Measurements from ENCODE around the gene FLT1.

FLT1 gene, protein sequence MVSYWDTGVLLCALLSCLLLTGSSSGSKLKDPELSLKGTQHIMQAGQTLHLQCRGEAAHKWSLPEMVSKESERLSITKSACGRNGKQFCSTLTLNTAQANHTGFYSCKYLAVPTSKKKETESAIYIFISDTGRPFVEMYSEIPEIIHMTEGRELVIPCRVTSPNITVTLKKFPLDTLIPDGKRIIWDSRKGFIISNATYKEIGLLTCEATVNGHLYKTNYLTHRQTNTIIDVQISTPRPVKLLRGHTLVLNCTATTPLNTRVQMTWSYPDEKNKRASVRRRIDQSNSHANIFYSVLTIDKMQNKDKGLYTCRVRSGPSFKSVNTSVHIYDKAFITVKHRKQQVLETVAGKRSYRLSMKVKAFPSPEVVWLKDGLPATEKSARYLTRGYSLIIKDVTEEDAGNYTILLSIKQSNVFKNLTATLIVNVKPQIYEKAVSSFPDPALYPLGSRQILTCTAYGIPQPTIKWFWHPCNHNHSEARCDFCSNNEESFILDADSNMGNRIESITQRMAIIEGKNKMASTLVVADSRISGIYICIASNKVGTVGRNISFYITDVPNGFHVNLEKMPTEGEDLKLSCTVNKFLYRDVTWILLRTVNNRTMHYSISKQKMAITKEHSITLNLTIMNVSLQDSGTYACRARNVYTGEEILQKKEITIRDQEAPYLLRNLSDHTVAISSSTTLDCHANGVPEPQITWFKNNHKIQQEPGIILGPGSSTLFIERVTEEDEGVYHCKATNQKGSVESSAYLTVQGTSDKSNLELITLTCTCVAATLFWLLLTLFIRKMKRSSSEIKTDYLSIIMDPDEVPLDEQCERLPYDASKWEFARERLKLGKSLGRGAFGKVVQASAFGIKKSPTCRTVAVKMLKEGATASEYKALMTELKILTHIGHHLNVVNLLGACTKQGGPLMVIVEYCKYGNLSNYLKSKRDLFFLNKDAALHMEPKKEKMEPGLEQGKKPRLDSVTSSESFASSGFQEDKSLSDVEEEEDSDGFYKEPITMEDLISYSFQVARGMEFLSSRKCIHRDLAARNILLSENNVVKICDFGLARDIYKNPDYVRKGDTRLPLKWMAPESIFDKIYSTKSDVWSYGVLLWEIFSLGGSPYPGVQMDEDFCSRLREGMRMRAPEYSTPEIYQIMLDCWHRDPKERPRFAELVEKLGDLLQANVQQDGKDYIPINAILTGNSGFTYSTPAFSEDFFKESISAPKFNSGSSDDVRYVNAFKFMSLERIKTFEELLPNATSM (N-terminal part only)

DNA sequence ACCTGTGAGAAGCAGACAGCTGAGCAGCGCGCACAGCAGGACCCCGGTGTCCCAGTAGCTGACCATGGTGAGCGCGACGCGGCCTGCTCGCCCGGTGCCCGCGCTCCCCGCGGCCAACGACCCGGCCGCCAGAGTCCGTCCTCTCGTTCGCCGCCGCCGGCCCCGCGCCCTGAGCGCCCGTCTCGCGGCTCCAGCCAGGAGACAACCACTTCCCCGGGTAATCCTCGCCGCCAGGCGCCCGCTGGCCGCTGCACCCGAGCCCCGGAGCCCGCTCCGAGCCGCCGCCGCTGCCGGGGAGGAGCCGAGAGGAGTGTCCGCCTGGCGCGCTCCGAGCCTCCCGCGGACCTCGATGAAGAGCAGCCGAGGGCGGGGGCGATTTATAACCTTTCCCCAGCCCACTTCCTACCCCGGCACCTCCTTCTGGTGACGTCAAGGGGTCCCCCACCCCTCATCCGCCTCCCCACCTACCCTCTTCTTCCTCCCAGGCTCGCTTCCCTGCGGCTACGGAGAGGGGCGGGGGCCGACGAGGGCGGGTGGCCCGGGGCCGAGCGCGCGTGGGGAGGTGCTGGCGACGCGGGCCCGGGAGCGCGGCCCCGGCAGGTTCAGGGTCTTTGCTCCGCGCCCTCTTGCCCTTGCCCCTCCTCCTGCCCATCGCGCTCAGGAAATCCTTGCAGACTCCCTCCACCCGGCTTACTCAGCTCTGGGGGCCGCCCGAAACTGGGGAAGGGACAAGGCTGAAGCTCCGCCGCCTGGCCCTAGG lies at the start of gene FLT1:
Gene FLT1, minus strand, starts transcription at position 351 of the 760 bp plus-strand sequence. Its CDS starts 285 bp downstream, at position 66.
- no peak for DNase-seq

DNA sequence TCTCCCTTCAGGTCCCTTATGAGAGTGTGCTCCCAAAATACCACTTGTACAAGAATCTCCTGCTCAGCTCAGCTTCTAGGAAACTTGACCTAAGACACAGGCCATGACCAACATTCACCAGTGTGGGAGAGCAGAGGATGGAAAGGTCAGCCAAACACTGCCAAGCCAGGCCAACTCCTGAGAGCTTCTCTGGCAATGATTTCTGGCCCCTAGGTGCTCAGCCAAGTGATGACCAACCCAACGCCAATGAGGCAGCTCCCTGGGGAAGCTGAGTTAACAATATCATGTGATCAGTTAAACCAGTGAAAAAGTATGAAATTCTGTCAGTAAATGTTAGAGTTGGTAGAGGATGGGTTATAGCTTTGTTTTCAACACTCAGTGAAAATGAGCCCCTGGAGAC lies 49.1 kb upstream of the FLT1 start:
- no peak for DNase-seq

DNA sequence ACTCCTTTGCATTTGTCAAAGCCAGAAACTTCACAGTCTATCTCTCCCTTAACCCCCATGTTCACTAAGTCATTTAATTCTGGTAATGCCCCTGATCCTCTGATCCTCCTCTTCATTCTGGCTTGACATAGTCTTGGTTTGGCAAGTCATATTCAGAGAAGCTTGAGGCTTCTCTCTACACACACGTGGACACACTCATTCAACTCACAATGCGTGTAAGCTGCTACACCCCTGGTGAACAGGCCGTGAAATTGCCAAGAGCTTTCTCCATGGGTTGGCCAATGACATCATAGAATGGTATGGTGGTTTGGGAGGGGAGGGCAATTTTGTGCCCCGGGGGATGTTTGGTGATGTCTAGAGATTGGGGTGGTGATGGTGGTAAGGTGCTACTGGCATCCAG lies 47.9 kb upstream of the FLT1 start:
- DNase-seq, result no peak

DNA sequence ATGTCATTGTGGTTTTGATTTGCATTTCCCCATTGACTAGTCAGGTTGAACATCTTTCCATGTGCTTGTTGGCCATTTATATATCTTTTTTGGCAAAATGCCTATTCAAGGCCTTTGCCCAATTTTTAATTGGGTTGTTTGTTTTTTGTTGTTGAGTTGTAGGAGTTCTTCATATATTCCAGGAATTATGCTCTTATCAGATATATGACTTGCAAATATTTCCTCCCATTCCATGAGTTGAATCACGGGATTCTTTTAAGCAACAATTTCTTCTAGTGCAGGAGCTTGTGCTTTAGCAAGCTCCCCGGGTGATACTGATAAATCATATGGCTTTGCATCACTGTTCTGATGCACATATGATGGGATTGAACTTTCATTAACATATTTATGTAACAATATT lies 47.0 kb upstream of the FLT1 start:
- DNase-seq, result no peak

DNA sequence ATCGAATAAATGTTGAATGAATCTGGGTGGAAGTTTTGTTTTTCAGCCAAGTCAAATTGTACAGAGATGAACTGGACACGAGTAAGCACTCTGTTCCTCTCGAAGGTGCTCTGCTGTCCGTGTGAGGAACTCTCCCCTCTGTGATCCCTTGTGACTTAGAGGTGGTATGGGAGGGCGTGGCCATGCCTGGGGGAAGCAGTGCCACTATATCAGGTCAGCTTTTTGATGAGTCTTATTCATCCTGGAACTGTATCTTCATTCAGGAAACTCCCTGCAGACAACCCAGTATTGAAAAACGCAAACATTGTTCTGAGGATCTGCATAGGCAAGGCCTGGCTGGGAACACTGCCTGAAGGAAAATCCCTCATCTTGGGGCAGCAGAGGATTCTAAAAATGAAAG lies 45.7 kb upstream of the FLT1 start:
- DNase-seq, result no peak

DNA sequence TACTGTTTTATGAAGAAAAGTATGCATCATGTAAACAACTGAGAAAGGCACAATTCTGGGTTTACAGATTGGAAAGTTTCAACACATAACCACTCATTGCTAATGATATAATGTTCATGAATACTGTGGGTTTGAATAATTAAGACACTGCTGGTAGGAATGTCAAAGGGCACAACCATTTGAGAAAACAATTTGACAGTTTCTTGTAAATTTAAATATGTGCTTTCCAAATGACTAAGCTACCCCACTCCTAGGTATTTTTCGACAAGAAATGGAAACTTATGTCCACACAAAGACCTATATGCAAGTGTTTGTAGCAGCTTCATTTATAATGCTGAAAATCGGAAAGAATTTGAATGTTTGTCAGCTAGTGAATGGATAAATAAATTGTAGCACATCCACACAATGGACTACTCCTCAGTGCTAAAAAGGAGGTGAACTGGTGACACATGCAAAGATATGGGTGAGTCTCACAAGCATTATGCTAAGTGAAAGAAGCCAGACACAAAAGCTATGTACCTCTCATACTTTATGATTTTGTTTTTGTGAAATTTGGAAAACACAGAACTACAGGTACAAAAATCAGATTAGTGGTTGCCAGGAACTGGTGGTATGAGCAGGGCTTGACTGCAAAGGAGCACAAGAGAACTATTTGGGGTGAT lies 44.8 kb upstream of the FLT1 start:
- no peak for DNase-seq

DNA sequence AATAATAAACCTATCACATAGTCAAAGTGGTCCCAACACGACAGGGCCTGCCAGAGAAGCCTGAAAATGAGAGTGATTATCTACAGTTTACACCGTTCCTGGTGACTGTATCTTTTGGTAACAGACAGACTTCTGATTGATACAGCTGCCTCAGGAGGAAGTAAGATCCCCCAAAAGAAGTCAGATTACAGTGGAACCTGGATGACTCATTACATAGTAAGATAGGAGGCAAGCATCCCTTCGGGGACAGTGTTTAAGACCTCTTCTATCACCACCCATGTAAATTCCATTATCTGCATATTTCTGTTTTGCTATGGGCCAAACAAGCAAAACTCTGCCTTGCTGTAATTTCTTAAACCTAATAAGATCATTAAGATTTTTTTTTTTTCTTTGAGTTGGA lies 44.0 kb upstream of the FLT1 start:
- DNase-seq, result no peak

DNA sequence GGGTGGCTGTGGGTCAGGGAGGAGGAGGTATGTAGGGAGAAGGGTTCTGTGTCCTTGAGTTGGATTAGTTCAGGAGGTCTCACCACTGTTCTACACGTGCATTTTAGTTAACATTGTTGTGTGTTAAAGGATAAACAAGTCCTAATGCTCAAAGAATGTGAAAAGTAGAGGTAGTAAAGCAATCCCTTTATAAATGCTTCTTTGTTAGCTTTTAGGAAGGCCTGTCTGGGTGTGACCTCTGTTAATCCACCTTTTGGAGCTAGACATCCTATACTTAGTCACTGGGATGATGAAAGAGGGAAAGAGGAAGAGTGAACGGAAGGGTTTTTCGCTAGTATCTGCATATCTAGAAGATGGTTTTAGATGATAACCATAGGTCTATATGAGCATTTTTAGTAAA lies 42.2 kb upstream of the FLT1 start:
- no peak for DNase-seq

DNA sequence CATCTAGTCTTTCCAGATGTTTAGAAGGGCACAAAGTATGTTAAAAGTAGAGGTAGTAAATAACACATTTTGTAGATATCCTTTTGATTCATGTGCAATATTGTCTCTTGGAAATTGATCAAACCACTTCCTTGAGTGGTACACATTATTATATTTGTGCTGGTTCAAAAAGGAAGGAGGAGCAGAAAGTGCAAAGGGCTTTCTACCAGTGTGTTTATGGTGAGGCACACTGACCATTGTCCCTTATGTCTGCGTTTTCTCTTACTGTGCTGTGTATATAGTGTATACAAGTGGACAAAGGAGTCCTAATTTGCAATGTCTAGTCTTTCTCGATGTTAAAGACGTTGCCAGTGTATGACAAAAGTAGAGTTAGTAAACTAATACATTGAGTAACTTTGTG lies 41.4 kb upstream of the FLT1 start:
- DNase-seq, result no peak

DNA sequence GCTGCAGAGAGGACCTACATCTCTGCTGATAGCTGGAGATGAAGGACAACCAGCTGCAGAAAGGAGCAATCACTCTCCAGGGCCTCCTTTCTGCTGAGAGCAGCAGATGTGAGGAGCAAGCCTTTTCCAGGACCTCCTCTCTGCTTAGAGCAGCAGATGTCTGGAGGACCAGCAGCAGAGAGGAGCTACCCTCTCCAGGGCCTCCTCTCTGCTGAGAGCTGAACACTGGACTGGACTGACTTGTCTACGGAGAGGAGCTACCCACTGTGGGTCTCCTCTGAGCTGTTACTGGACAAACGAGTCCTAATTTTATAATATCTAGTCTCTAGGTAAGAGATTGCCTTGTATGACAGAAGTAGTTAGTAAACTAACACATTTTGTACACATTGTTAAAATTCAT lies 40.8 kb upstream of the FLT1 start:
- DNase-seq, result no peak

DNA sequence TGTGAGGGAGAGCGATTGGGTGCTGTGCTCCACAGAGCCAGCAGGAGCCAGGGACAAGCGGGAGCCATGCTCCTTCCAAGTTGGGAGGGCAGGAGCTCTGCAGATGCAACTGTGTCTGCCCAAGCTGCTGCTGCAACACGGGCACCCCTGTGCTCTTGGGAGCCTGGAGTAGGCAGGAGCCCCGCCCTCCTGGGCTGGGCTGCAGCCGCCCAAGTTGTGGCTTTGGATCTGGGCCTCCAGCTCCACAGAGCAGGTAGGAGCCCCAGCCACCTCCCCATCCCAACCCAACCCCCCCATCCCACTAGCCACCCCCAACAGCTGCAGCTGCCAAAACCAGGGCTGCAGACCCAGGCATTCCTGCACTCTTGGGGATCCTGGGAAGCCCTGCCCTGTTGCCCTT lies 39.9 kb upstream of the FLT1 start:
- no peak for DNase-seq

DNA sequence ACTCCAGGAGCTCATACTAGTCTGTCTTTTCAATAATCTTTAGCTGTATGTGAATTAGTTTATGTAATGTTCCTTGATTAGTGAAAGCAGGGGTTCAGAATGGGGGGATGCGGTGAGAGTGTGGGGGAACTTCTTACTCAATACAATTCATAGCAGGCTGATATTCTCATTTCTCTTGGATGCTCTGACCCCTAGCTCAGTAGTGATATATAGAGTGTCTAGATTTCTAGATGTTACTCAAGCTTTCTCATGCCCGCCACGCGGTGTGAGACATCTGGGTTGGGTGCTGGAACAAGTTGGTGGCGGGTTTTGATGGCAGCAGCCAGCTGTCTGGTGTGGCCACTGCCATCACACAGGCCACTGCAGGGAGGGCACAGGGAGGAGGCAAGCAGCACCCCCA lies 39.3 kb upstream of the FLT1 start:
- no peak for DNase-seq

DNA sequence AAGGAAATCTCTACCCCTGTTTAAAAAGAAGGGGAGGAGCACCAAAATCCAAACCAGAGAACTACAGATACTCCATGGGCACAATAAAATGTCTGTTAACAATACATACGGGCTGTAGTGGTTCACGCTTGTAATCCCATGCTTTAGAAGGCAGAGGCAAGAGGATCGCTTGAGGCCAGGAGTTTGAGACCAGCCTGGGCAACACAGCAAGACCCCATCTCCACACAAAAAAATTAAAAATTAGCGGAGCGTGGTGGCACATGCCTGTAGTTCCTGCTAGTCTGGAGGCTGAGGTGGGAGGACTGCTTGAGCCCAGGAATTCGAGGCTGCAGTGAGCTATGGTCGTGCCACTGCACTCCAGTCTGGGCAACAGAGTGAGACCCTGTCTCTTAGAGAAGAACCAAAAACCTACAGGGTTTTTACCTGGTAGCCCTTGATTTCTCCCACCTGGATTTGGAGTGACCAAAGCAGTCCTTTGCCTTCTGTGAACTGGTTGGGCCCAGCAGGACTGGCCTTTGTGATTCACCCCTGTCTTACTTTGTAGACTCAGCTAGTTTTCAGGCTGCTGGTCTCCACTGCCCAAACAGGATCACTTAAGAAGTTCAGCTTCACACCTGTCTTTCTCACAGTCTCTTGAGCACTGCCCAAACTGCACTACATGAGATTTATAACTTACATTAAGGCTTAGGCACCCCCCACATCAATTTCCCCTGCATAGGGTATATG lies 38.7 kb upstream of the FLT1 start:
- no peak for DNase-seq

DNA sequence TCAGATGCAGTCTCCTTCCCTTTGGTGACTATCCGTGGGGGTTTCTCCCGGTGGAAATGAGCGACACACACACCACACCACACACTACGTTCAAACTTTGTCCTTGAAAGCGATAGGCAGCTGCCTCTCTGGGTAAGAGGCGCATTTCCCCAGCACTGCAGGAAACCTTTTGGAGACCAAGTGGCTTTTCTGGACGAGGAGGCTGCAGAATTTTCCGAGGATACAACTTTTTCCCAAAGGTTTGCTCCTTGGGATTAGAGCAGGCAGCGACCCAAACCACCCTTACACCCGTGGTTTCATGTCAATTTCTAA lies 38.2 kb upstream of the FLT1 start:
- no peak for DNase-seq

DNA sequence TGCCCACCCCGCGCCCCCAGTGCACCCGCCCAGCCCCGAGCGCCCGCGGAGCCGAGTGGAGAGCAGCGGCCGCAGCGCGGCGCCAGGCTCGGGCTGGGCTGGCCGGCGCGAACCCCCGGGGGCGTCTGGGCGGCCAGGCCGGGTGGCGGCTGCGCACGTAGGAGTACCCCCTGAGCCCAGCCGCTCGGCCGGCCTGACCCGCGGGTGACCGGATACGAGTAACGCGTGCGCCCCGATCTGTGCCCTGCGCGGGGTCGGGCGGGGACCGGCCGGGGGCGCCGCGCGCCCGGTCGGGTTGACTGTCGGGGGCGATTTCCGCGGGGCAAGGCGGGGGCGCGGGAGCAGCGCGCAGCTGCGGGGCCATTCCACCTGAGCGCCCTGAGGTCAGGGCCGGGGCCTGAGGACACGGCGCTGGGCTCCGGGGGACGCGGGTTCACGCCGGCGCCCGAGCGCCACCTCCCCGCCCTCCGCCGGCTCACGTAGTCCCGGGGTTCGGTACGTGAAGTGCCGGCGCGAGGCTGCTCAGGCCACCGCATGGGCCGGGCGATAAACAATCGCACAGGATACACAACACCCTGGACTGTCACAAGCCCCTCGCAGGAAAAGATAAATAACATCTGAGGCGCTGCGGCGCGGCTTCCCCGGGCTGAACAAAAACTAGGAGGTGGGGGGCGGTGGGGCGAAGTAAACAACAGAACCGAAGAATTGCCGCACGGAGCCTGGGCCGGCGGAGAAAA lies 37.6 kb upstream of the FLT1 start:
- DNase-seq, result no peak

DNA sequence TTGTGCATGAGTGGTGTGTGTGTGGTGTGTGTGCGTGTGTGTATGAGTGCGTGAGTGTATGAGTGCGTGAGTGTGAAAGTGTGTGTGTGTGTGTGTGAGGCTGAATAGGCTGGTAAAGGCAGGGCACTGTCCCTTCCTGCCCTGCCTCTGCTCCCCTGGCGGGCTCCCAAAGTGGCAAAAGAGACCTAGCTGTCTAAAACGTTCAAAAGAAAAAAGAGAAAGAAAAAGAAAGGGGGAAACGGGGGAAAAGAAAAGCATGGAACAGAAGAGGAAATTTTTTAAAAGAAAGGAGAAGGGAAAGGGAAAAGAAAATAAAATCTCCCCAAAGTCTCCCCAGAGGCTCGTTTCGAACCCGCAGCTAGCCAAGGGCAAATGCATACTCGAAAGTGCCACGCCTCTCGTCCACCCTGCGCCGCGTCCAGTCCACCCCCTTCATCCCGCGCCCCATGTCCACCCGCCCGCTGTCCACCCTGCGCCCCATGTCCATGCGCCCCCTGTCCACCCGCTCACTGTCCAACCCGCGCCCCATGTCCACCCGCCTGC lies 37.0 kb upstream of the FLT1 start:
- no peak for DNase-seq

DNA sequence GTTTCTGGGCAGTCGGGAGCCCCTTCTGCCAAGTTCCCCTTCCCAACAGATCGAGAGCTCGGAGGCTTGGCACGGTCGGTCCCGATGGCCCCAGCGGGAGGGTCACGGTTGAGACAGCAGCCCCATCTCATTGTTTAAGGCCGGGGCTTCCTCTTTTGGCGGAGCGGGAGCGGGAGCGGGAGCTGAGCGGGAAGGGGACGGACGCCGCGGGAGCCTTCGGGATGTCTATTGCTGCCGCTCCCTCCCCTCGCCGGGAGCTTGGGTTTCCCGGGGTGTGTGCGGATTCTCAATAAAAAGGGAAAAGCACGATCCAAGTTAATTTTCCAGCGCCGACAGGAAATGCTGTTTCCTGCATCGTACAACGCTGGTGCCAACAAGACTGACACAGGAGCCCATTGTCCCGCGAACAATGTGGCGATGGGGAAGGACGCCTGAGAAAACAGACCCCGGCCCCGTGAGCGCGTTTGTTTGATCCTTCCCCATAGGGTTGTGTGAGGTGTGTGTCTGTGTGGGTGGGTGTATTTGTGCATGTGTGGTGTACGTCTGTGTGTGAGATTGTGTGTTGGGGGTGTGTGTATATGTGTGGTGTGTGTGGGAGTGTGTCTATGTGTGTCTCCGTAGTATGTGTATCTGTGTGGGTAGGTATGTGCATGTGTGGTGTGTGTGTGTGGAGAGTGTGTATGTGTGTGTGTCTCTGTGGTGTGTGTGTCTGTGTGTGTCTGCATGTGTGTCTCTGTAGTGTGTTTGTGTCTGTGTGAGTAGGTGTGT lies 36.3 kb upstream of the FLT1 start:
- DNase-seq, result no peak

DNA sequence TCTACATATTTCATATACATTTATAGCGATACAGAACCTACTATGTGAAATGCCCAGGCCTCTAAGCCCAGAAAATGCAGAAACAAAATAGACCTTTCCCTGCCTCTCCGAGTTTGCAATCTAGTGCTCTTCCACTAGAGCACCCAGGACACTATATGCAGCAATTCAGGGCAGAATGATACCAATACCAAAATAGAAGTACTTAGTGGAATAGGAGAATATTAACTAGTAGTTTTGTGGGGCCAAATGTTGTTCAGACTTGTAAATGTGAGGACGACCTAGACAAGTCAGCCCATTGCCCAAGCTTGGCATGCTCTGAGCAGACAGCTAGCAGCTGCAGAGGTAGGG lies 35.8 kb upstream of the FLT1 start:
- no peak for DNase-seq

DNA sequence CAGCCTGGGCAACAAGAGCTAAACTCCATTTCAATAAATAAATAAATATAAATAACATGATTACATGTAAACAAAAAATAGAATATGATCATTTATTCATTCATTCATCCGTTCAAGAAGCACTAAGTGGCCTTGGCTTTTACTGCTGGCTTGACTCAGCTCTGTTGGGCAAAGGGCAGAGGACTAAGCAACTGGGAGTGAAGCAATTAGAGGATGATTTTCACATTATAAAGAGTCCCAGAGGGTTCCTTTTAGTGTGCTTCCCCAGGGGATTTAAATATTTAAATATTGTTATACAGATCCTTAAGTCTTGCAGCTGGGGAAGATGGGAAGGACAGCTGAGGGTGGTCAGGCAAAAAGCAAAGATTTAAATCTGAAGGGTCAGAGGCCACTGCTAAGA lies 34.9 kb upstream of the FLT1 start:
- no peak for DNase-seq

DNA sequence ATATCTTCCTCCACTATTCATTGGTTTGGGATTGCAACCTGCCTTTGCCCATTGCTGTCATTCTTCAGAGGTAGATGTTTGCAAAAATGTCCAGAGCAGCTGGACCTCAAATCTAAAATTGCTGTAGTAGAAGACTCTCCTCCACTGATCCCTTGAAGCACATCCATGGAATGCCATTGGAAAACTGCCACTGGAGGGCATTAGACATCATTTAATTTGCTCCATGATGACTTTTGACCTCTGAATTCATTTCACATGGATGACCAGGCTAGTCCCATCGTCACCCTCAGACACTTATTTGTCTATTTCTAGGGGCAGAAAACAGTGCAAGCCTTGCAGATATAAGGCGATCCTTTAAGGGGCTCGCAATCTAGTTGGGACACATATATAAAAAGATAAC lies 33.9 kb upstream of the FLT1 start:
- no peak for DNase-seq

Measured in NCI-H510A (cell line).